C4-2B (cell line): ENCODE data around the gene RNMT.

Source experiments
- CTCF ChIP-seq: fragments of 450-650 bp; conservative IDR thresholded peaks from 2 replicates; pipeline ENCODE4 v1.5.1; 2017; ENCODE audit warnings: mild to moderate bottlenecking
- ZFX ChIP-seq: fragments of 450-650 bp; IDR thresholded peaks from 2 replicates; pipeline ENCODE4 v1.6.1; 2017

GRCh38 chr18:13696961-13697360 lies 29.5 kb upstream of the RNMT start:
- TF ChIP-seq CTCF (no peak), ZFX (no peak)
